MCF 10A (cell line): Measurements from ENCODE around the gene PCDH15. TPM values are rescaled to one million over a fixed set of nuclear protein-coding genes. Genes with fewer than 3 reads are reported as not detected.

Source experiments
- BruUV-seq: library from RNA; stranded (reverse); fragments of 400-500 nt; replicated peaks from 2 replicates; lab custom pipeline; 2021; lab: Mats Ljungman, UMichigan
- CTCF ChIA-PET: fragments of 300-600 bp; sonication (Branson Sonifier 250); formaldehyde crosslinking; extraction: SDS; loops from one replicate; lab custom pipeline; 2021; ENCODE audit warnings: antibody characterized with exemption, inconsistent platforms; lab: Yijun Ruan, JAX
- POLR2A ChIA-PET: fragments of 300-600, 350-650 bp; sonication (Branson Sonifier 250); formaldehyde crosslinking; extraction: SDS; loops from one replicate; lab custom pipeline; 2020; ENCODE audit warnings: antibody characterized with exemption, inconsistent platforms; lab: Yijun Ruan, JAX
- DNase-seq: peaks from one replicate; pipeline ENCODE4 v3.0.0-alpha.2; 2018; ENCODE audit not compliant: unreplicated experiment
- H3K27ac Mint-ChIP-seq: one replicate; pipeline ENCODE4 v1.8.0; 2022; ENCODE audit warnings: mild to moderate bottlenecking, low read depth, mixed read lengths; ENCODE audit not compliant: unreplicated experiment
- H3K27me3 Mint-ChIP-seq: one replicate; pipeline ENCODE4 v1.8.0; 2022; ENCODE audit warnings: mixed read lengths; ENCODE audit not compliant: insufficient read depth, unreplicated experiment
- H3K36me3 Mint-ChIP-seq: one replicate; pipeline ENCODE4 v1.8.0; 2022; ENCODE audit warnings: mild to moderate bottlenecking, moderate library complexity, mixed read lengths; ENCODE audit not compliant: insufficient read depth, unreplicated experiment
- H3K4me1 Mint-ChIP-seq: one replicate; pipeline ENCODE4 v1.8.0; 2022; ENCODE audit warnings: mixed read lengths; ENCODE audit not compliant: insufficient read depth, unreplicated experiment
- H3K4me3 Mint-ChIP-seq: one replicate; pipeline ENCODE4 v1.8.0; 2022; ENCODE audit warnings: mild to moderate bottlenecking, moderate library complexity, mixed read lengths; ENCODE audit not compliant: unreplicated experiment
- H3K9me3 Mint-ChIP-seq: one replicate; pipeline ENCODE4 v1.8.0; 2022; ENCODE audit warnings: mixed read lengths; ENCODE audit not compliant: unreplicated experiment
- intact Hi-C: fragments of 100-400 bp; cut with micrococcal nuclease; formaldehyde crosslinking; loops from 2 replicates; pipeline ENCODE4 v1.14.1; 2022
- total RNA-seq: library from RNA; stranded (reverse); gene quantifications from 2 replicates; pipeline ENCODE4 v1.2.3, GENCODE V29; 2022
- TF ChIP-seq, protein P1 (sequence below): fragments of 200-600 bp; IDR thresholded peaks from one replicate; pipeline ENCODE4 v1.8.0; 2022; ENCODE audit warnings: antibody characterized with exemption, mild to moderate bottlenecking; ENCODE audit not compliant: unreplicated experiment

PCDH15 gene
- total RNA-seq, 1 experiment from 2014 or later, result not detected

DNA sequence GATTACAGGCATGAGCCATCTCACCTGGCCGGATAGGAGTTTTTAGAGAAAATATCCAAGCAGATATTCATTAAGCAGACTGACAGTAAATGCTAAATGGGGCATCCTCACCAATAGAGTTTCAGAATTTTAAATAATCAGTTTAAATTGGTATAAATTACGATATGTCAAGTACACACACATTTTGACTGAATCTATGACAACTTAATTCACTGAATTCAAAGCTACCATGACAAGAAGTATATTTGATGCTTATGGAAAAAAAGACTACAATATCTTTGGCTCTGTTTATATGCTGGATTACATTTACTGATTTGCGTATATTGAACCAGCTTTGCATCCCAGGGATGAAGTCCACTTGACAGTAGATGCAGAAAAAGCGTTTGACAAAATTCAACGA, 774.7 kb downstream of the PCDH15 start:
- ChIA-PET CTCF (no interaction called here), POLR2A (no interaction called here)
- H3K36me3 Mint-ChIP-seq, result no peaks in the 10 kb centered on the region
- H3K27ac Mint-ChIP-seq, result no peak overlapping the region
- H3K9me3 Mint-ChIP-seq, result no peaks in the 10 kb centered on the region
- H3K4me1 Mint-ChIP-seq, result no peaks in the 10 kb centered on the region
- no peaks in the 10 kb centered on the region for H3K27me3 Mint-ChIP-seq
- TF ChIP-seq, protein P1, sequence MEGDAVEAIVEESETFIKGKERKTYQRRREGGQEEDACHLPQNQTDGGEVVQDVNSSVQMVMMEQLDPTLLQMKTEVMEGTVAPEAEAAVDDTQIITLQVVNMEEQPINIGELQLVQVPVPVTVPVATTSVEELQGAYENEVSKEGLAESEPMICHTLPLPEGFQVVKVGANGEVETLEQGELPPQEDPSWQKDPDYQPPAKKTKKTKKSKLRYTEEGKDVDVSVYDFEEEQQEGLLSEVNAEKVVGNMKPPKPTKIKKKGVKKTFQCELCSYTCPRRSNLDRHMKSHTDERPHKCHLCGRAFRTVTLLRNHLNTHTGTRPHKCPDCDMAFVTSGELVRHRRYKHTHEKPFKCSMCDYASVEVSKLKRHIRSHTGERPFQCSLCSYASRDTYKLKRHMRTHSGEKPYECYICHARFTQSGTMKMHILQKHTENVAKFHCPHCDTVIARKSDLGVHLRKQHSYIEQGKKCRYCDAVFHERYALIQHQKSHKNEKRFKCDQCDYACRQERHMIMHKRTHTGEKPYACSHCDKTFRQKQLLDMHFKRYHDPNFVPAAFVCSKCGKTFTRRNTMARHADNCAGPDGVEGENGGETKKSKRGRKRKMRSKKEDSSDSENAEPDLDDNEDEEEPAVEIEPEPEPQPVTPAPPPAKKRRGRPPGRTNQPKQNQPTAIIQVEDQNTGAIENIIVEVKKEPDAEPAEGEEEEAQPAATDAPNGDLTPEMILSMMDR, result no peak
- DNase-seq, result no peak
- no TSS peak for BruUV-seq
- intact Hi-C loops, result no loop called here
- H3K4me3 Mint-ChIP-seq, result no peak overlapping the region

- intact Hi-C loops, result no loop called here
- no peak overlapping the region for H3K4me3 Mint-ChIP-seq
- ChIA-PET CTCF (interaction anchor here (0.5 to 2.6 kb wide), 2 partner anchors 13 to 1448 kb away, joined by 3 to 15 read pairs; no protein-coding TSS in a partner anchor), POLR2A (interaction anchor here (0.6 kb wide), 1 partner anchor 1435 kb away, joined by 3 read pairs; no protein-coding TSS in a partner anchor)
- no peaks in the 10 kb centered on the region for H3K9me3 Mint-ChIP-seq
- H3K27me3 Mint-ChIP-seq, result no peaks in the 10 kb centered on the region
- DNase-seq, result no peak
- no peaks in the 10 kb centered on the region for H3K4me1 Mint-ChIP-seq
- TF ChIP-seq, protein P1, result no peak
- H3K36me3 Mint-ChIP-seq, result no peaks in the 10 kb centered on the region
- no peak overlapping the region for H3K27ac Mint-ChIP-seq
- no TSS peak for BruUV-seq
These were observed 789.9 kb downstream of the PCDH15 start for GRCh38 chr10:54011117-54011516.

GRCh38 chr10:54010337-54010933, 790.6 kb downstream of the PCDH15 start:
- H3K27me3 Mint-ChIP-seq, result no peaks in the 10 kb centered on the region
- H3K4me3 Mint-ChIP-seq, result no peak overlapping the region
- no TSS peak for BruUV-seq
- ChIA-PET POLR2A (interaction anchor here (0.7 kb wide), 1 partner anchor 793 kb away, joined by 3 read pairs; no protein-coding TSS in a partner anchor), CTCF (interaction anchor here (0.5 to 2.6 kb wide), 4 partner anchors 13 to 1449 kb away, joined by 3 to 15 read pairs (median 4); no protein-coding TSS in a partner anchor)
- no peaks in the 10 kb centered on the region for H3K4me1 Mint-ChIP-seq
- no peak overlapping the region for H3K27ac Mint-ChIP-seq
- H3K36me3 Mint-ChIP-seq, result no peaks in the 10 kb centered on the region
- DNase-seq, result no peak
- intact Hi-C loops, result no loop called here
- no peaks in the 10 kb centered on the region for H3K9me3 Mint-ChIP-seq
- TF ChIP-seq, protein P1, result no peak

- POLR2A ChIA-PET, result interaction anchor here (0.6 to 0.7 kb wide), 2 partner anchors 792 to 1118 kb away, joined by 3 read pairs; no protein-coding TSS in a partner anchor
- no peak for DNase-seq
- TF ChIP-seq, protein P1, result no peak
- intact Hi-C loops, result no loop called here
- CTCF ChIA-PET, result interaction anchor here (0.6 to 2.6 kb wide), 4 partner anchors 12 to 393 kb away, joined by 3 to 15 read pairs (median 4); no protein-coding TSS in a partner anchor
- no peak overlapping the region for H3K4me3 Mint-ChIP-seq
- no peaks in the 10 kb centered on the region for H3K27me3 Mint-ChIP-seq
- no peaks in the 10 kb centered on the region for H3K4me1 Mint-ChIP-seq
- no peaks in the 10 kb centered on the region for H3K9me3 Mint-ChIP-seq
- no peak overlapping the region for H3K27ac Mint-ChIP-seq
- no TSS peak for BruUV-seq
- H3K36me3 Mint-ChIP-seq, result no peaks in the 10 kb centered on the region
These were observed 791.4 kb downstream of the PCDH15 start for GRCh38 chr10:54009672-54010071.
